PC-9 (cell line): ENCODE data around the gene MAP3K7CL.

Source experiments
- EZH2 ChIP-seq: fragments of 200-600 bp; sonication (generic); IDR thresholded peaks from 2 replicates; pipeline ENCODE4 v1.8.0; 2017; ENCODE audit warnings: antibody characterized with exemption, low read depth
- TF ChIP-seq, protein P1 (sequence below): fragments of 200-600 bp; sonication (generic); conservative IDR thresholded peaks from 2 replicates; pipeline ENCODE4 v1.6.1; 2017; ENCODE audit warnings: mixed run types, antibody characterized with exemption, mild to moderate bottlenecking, moderate library complexity

DNA sequence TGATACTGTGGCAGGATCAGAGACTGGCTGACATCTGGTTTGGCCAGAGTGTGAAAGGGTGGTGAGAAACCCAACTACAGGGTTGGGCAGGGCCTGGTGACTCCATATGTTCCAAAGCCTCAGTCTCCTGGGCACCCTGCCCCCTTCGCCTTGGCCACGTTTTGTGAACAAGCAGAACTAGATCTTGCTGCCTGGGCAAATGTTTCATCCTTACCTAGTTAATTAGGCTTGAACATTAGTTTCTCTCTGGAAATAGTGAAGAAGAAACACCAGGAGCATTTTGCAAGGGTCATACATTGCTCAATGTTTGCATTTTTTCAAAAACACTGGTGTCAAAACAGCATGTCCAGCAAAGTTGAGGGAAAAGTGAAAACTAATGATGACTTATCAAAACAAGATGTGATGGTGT, 60.5 kb downstream of the MAP3K7CL start:
- TF ChIP-seq, protein P1, sequence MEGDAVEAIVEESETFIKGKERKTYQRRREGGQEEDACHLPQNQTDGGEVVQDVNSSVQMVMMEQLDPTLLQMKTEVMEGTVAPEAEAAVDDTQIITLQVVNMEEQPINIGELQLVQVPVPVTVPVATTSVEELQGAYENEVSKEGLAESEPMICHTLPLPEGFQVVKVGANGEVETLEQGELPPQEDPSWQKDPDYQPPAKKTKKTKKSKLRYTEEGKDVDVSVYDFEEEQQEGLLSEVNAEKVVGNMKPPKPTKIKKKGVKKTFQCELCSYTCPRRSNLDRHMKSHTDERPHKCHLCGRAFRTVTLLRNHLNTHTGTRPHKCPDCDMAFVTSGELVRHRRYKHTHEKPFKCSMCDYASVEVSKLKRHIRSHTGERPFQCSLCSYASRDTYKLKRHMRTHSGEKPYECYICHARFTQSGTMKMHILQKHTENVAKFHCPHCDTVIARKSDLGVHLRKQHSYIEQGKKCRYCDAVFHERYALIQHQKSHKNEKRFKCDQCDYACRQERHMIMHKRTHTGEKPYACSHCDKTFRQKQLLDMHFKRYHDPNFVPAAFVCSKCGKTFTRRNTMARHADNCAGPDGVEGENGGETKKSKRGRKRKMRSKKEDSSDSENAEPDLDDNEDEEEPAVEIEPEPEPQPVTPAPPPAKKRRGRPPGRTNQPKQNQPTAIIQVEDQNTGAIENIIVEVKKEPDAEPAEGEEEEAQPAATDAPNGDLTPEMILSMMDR = no peak
- no peak for TF ChIP-seq EZH2
